Measurements from ENCODE around the gene SDHAF4. TPM values are rescaled to one million over a fixed set of nuclear protein-coding genes. Genes with fewer than 3 reads are reported as not detected.

Gene SDHAF4
- total and polyA plus RNA-seq, 10 of the 15 experiments (the other 5 are each of a cell fraction or from before 2014, with no cell fraction given) = 8.4 to 20.4 (median 15.6) TPM

GRCh38 chr6:70531133-70531532 is 35.6 kb upstream of the SDHAF4 start (continued):
- no peak for TF ChIP-seq STAT3 (IDR thresholded peaks at IDR 0.05; ENCODE audit: low read depth, low read length)
- TF ChIP-seq RAD21 (IDR thresholded peaks at IDR 0.05; ENCODE audit: insufficient read depth, low read depth, low read length) = no peak
- TF ChIP-seq MTA2 (IDR thresholded peaks at IDR 0.05; ENCODE audit: low read depth) = peak; percentile 63
- TF ChIP-seq NFYB (IDR thresholded peaks at IDR 0.05; ENCODE audit: insufficient read depth, low read depth, low read length) = 0 out of 2 replicates have a peak, but pooled peaks have one; percentile 18
- no peak for TF ChIP-seq SMAD1 (IDR thresholded peaks at IDR 0.05; ENCODE audit: low read depth, partially characterized antibody)
- no peak for TF ChIP-seq ZBTB40 (IDR thresholded peaks at IDR 0.05; ENCODE audit: borderline replicate concordance)
- TF ChIP-seq PAX8 (IDR thresholded peaks at IDR 0.05) = no peak
- TF ChIP-seq FOXM1 (IDR thresholded peaks at IDR 0.05; ENCODE audit: low read depth, low read length) = no peak
- TF ChIP-seq SIX5 (IDR thresholded peaks at IDR 0.05; ENCODE audit: low read depth, low read length, severe bottlenecking) = no peak
- TF ChIP-seq BCL11A (IDR thresholded peaks at IDR 0.05; ENCODE audit: low read depth, low read length) = no peak
- TF ChIP-seq NR2C1 (IDR thresholded peaks at IDR 0.05) = peak; percentile 65
- peak; percentile 58; the same call in 1 of the 2 replicates for TF ChIP-seq SPI1 (IDR thresholded peaks at IDR 0.05; ENCODE audit: borderline replicate concordance, insufficient read depth, low read depth, low read length)
- TF ChIP-seq DPF2 (IDR thresholded peaks at IDR 0.05) = peak; percentile 73; the same call in 1 of the 2 replicates
- TF ChIP-seq EP300 (IDR thresholded peaks at IDR 0.05; ENCODE audit: borderline replicate concordance in 1 of 2, control insufficient read depth in 1 of 2, low read depth in 2 of 2, low read length in 2 of 2) = peak in 1 of 2 experiments; percentile 48; a peak in 1 of 4 replicates
- peak; percentile 96 for TF ChIP-seq ZNF24 (IDR thresholded peaks at IDR 0.05)
- TF ChIP-seq ATF3 (IDR thresholded peaks at IDR 0.05; ENCODE audit: borderline replicate concordance, extremely low read depth, low read depth, low read length) = no peak
- no peak for TF ChIP-seq SMAD5 (IDR thresholded peaks at IDR 0.05; ENCODE audit: low read depth)
- TF ChIP-seq IKZF1 (conservative IDR thresholded peaks at IDR 0.05) = peak; percentile 77
- TF ChIP-seq MYB (IDR thresholded peaks at IDR 0.05; ENCODE audit: borderline replicate concordance, low read depth, low read length) = no peak
- no peak for TF ChIP-seq FOS (IDR thresholded peaks at IDR 0.05; ENCODE audit: borderline replicate concordance, extremely low read depth, insufficient read length)
- TF ChIP-seq ZNF592 (IDR thresholded peaks at IDR 0.05) = no peak
- TF ChIP-seq USF1 (IDR thresholded peaks at IDR 0.05; ENCODE audit: borderline replicate concordance, extremely low read length, insufficient read depth, low read depth, low read length) = no peak
